GM10248 (cell line): ENCODE data around the gene FAM227A.
"Not testable (repeated sequence)": the region's sequence is repeated elsewhere in the genome, so short reads cannot be mapped to it uniquely, and the experiment has no call there.

ENCODE experiments used
- CTCF ChIA-PET: fragments of 300-600 bp; sonication (Branson Sonifier 250); formaldehyde crosslinking; extraction: SDS; loops from one replicate; lab custom pipeline; 2021; ENCODE audit warnings: antibody characterized with exemption; lab: Yijun Ruan, JAX
- POLR2A ChIA-PET: fragments of 350-650 bp; sonication (Branson Sonifier 250); formaldehyde crosslinking; extraction: SDS; loops from one replicate; lab custom pipeline; 2020; ENCODE audit warnings: antibody characterized with exemption; lab: Yijun Ruan, JAX
- DNase-seq: peaks from one replicate; pipeline ENCODE4 v3.0.0; 2012; ENCODE audit errors: extremely low spot score
- CTCF ChIP-seq: IDR thresholded peaks from 2 replicates; pipeline ENCODE4 v1.5.1; 2012; ENCODE audit warnings: mild to moderate bottlenecking, low read depth; ENCODE audit errors: extremely low read depth, missing control alignments, control extremely low read depth

The FAM227A gene

GRCh38 chr22:38649841-38650522 is 6.2 kb downstream of the FAM227A start:
- TF ChIP-seq CTCF, result no peak
- CTCF ChIA-PET, result interaction anchor here (1.2 kb wide), 1 partner anchor 17 kb away, joined by 4 read pairs; no protein-coding TSS in a partner anchor
- no peak for DNase-seq

GRCh38 chr22:38645430-38645829 is 10.8 kb downstream of the FAM227A start:
- ChIA-PET CTCF (no interaction called here), POLR2A (no interaction called here)
- DNase-seq, result no peak
- TF ChIP-seq CTCF, result no peak

More at GRCh38 chr22:38649841-38650522, 6.2 kb downstream of the FAM227A start:
- POLR2A ChIA-PET, result no interaction called here

- DNase-seq, POLR2A ChIA-PET, CTCF ChIA-PET: not testable (repeated sequence)
Measured at GRCh38 chr22:38644245-38644644, 11.9 kb downstream of the FAM227A start.

GRCh38 chr22:38641476-38642040 is 14.6 kb downstream of the FAM227A start:
- CTCF ChIA-PET, result interaction anchor here (1.5 kb wide), 1 partner anchor 28 kb away, joined by 4 read pairs; no protein-coding TSS in a partner anchor
- no peak for DNase-seq
- POLR2A ChIA-PET, result no interaction called here
- TF ChIP-seq CTCF, result no peak

- TF ChIP-seq CTCF, result no peak
- DNase-seq, result no peak
- ChIA-PET CTCF (interaction anchor here (1.1 kb wide), 1 partner anchor 11 kb away, joined by 3 read pairs; no protein-coding TSS in a partner anchor), POLR2A (no interaction called here)
Measured at GRCh38 chr22:38638728-38639127, 17.5 kb downstream of the FAM227A start.

GRCh38 chr22:38638216-38638615 is 18.0 kb downstream of the FAM227A start:
- POLR2A ChIA-PET, result no interaction called here
- DNase-seq, result no peak
- TF ChIP-seq CTCF, result no peak
- CTCF ChIA-PET, result interaction anchor here (1.1 kb wide), 1 partner anchor 11 kb away, joined by 3 read pairs; no protein-coding TSS in a partner anchor

- no peak for DNase-seq
- ChIA-PET POLR2A (no interaction called here), CTCF (interaction anchor here (0.9 to 1.2 kb wide), 4 partner anchors 9 to 220 kb away, joined by 3 to 4 read pairs (median 3); no protein-coding TSS in a partner anchor)
- no peak for TF ChIP-seq CTCF
Measured at GRCh38 chr22:38632528-38632927, 23.7 kb downstream of the FAM227A start.
